Mucosa of rectum (tissue), 2 donors: ENCODE results near the gene DRP2.
"Not testable (repeated sequence)": the region's sequence is repeated elsewhere in the genome, so short reads cannot be mapped to it uniquely, and the experiment has no call there.

Experiments used
- H3K27ac ChIP-seq, 2 donors: one replicate each; pipeline ENCODE4 v1.7.0; 2013; ENCODE audit warnings: inconsistent platforms in 2 of 2, low read depth in 2 of 2, low read length in 2 of 2
- H3K27me3 ChIP-seq, 2 donors: one replicate each; pipeline ENCODE4 v1.7.0; 2013; ENCODE audit warnings: low read length in 2 of 2; ENCODE audit not compliant: control insufficient read depth in 2 of 2, insufficient read depth in 2 of 2
- H3K36me3 ChIP-seq, 2 donors: one replicate each; pipeline ENCODE4 v1.7.0; 2013; ENCODE audit warnings: low read length in 2 of 2; ENCODE audit not compliant: control insufficient read depth in 2 of 2, insufficient read depth in 2 of 2
- H3K4me1 ChIP-seq, 2 donors: one replicate each; pipeline ENCODE4 v1.7.0; 2013; ENCODE audit warnings: low read length in 2 of 2, mild to moderate bottlenecking in 1 of 2; ENCODE audit not compliant: control insufficient read depth in 2 of 2, insufficient read depth in 2 of 2
- H3K4me3 ChIP-seq, 2 donors: one replicate each; pipeline ENCODE4 v1.7.0; 2013; ENCODE audit warnings: low read length in 2 of 2
- H3K9ac ChIP-seq, 2 donors: one replicate each; pipeline ENCODE4 v1.7.0; 2013; ENCODE audit warnings: low read length in 2 of 2, low read depth in 1 of 2, mild to moderate bottlenecking in 1 of 2
- H3K9me3 ChIP-seq, 2 donors: one replicate each; pipeline ENCODE4 v1.7.0; 2013; ENCODE audit warnings: low read length in 2 of 2; ENCODE audit not compliant: control insufficient read depth in 2 of 2
- donor health status: healthy.
- donor health status: Normal muscosa, but diverticular disease.

The DRP2 gene

GRCh38 chrX:101219116-101219863, at the start of gene DRP2:
DRP2 (plus strand) TSS chrX:101219786; CDS start chrX:101231648, 11,862 bp downstream.
- H3K9ac ChIP-seq: no peak within 1 kb of the TSS
- H3K4me3 ChIP-seq: no peak within 1 kb of the TSS
- H3K9me3 ChIP-seq: no peaks in the 10 kb centered on the region
- peaks cover 0 to 5% of the 10 kb centered on the region in 2 donors for H3K4me1 ChIP-seq
- H3K27me3 ChIP-seq: no peaks in the 10 kb centered on the region
- H3K27ac ChIP-seq: no peak within 1 kb of the TSS
- no peaks in the 10 kb centered on the region for H3K36me3 ChIP-seq

- Histone ChIP-seq H3K9me3 (no peaks in the 10 kb centered on the region), H3K27ac (no peak overlapping the region), H3K27me3 (peaks cover 0 to 2% of the 10 kb centered on the region in 2 donors), H3K4me3 (no peak overlapping the region), H3K36me3 (no peaks in the 10 kb centered on the region), H3K4me1 (no peaks in the 10 kb centered on the region), H3K9ac (no peak overlapping the region)
Observed at GRCh38 chrX:101171883-101172400, 47.6 kb upstream of the DRP2 start.

- H3K4me1 ChIP-seq: no peaks in the 10 kb centered on the region
- H3K27me3 ChIP-seq: no peaks in the 10 kb centered on the region
- no peak overlapping the region for H3K27ac ChIP-seq
- H3K36me3 ChIP-seq: no peaks in the 10 kb centered on the region
- no peak overlapping the region for H3K4me3 ChIP-seq
- H3K9ac ChIP-seq: no peak overlapping the region
- H3K9me3 ChIP-seq: no peaks in the 10 kb centered on the region
Observed at GRCh38 chrX:101176439-101176838, 43.1 kb upstream of the DRP2 start.

GRCh38 chrX:101184876-101185275, 34.7 kb upstream of the DRP2 start:
- not testable (repeated sequence) for H3K4me1 ChIP-seq, H3K9ac ChIP-seq, H3K27ac ChIP-seq, H3K27me3 ChIP-seq, H3K4me3 ChIP-seq, H3K9me3 ChIP-seq, H3K36me3 ChIP-seq

GRCh38 chrX:101187961-101188360, 31.6 kb upstream of the DRP2 start:
- H3K36me3 ChIP-seq, H3K27me3 ChIP-seq, H3K27ac ChIP-seq, H3K9me3 ChIP-seq, H3K4me3 ChIP-seq, H3K9ac ChIP-seq, H3K4me1 ChIP-seq: not testable (repeated sequence)

GRCh38 chrX:101190736-101191135, 28.9 kb upstream of the DRP2 start:
- H3K4me1 ChIP-seq: no peaks in the 10 kb centered on the region
- no peak overlapping the region for H3K27ac ChIP-seq
- no peak overlapping the region for H3K4me3 ChIP-seq

GRCh38 chrX:101191217-101191750, 28.3 kb upstream of the DRP2 start:
- Histone ChIP-seq H3K36me3 (no peaks in the 10 kb centered on the region), H3K27ac (no peak overlapping the region), H3K9ac (no peak overlapping the region), H3K9me3 (no peaks in the 10 kb centered on the region), H3K4me3 (no peak overlapping the region), H3K27me3 (peaks cover 0 to 4% of the 10 kb centered on the region in 2 donors), H3K4me1 (no peaks in the 10 kb centered on the region)

More at GRCh38 chrX:101190736-101191135, 28.9 kb upstream of the DRP2 start:
- no peaks in the 10 kb centered on the region for H3K36me3 ChIP-seq
- no peaks in the 10 kb centered on the region for H3K9me3 ChIP-seq
- H3K27me3 ChIP-seq: peaks cover 0 to 4% of the 10 kb centered on the region in 2 donors
- H3K9ac ChIP-seq: no peak overlapping the region

GRCh38 chrX:101195442-101196173, 24.0 kb upstream of the DRP2 start:
- no peak overlapping the region for H3K9ac ChIP-seq
- no peak overlapping the region for H3K27ac ChIP-seq
- no peaks in the 10 kb centered on the region for H3K9me3 ChIP-seq
- no peak overlapping the region for H3K4me3 ChIP-seq
- H3K27me3 ChIP-seq: peaks cover 0 to 4% of the 10 kb centered on the region in 2 donors
- no peaks in the 10 kb centered on the region for H3K36me3 ChIP-seq
- no peaks in the 10 kb centered on the region for H3K4me1 ChIP-seq

- Histone ChIP-seq H3K9ac (no peak overlapping the region), H3K27me3 (no peaks in the 10 kb centered on the region), H3K9me3 (no peaks in the 10 kb centered on the region), H3K36me3 (no peaks in the 10 kb centered on the region), H3K4me1 (no peaks in the 10 kb centered on the region), H3K27ac (no peak overlapping the region), H3K4me3 (no peak overlapping the region)
Observed at GRCh38 chrX:101203761-101204351, 15.7 kb upstream of the DRP2 start.

- no peaks in the 10 kb centered on the region for H3K9me3 ChIP-seq
- no peak overlapping the region for H3K4me3 ChIP-seq
- no peaks in the 10 kb centered on the region for H3K27me3 ChIP-seq
- no peak overlapping the region for H3K27ac ChIP-seq
- H3K9ac ChIP-seq: no peak overlapping the region
- H3K4me1 ChIP-seq: no peaks in the 10 kb centered on the region
- H3K36me3 ChIP-seq: no peaks in the 10 kb centered on the region
Observed at GRCh38 chrX:101206471-101206870, 13.1 kb upstream of the DRP2 start.
